Thoracic aorta (tissue), 2 donors: ENCODE data around the gene TULP1. TPM values are rescaled to one million over a fixed set of nuclear protein-coding genes. Genes with fewer than 3 reads are reported as not detected.

Experiments used
- ATAC-seq: fragments of 150-250 bp; one replicate; pipeline ENCODE4 v1.8.0; 2017; ENCODE audit warnings: low read depth; ENCODE audit not compliant: insufficient number of reproducible peaks, low FRiP score
- DNase-seq: peaks from one replicate; pipeline ENCODE4 v3.0.0-alpha.2; 2020; ENCODE audit warnings: low spot score
- H3K27ac ChIP-seq, 2 donors: fragments of 200-600 bp; sonication (generic); 1 replicate in 1 of 2; 2 replicates in 1 of 2; pipeline ENCODE4 v1.5.1; 2016; ENCODE audit warnings: mild to moderate bottlenecking in 2 of 2, moderate library complexity in 2 of 2
- H3K27me3 ChIP-seq: fragments of 200-600 bp; sonication (generic); replicated peaks from 2 replicates; pipeline ENCODE4 v1.6.0; 2016; ENCODE audit warnings: mild to moderate bottlenecking; ENCODE audit not compliant: insufficient read depth
- H3K36me3 ChIP-seq: fragments of 200-600 bp; sonication (generic); one replicate; pipeline ENCODE4 v1.5.1; 2016
- H3K4me1 ChIP-seq, 2 donors: fragments of 200-600 bp; sonication (generic); 1 replicate in 1 of 2; 2 replicates in 1 of 2; pipeline versions ENCODE4 v1.5.1 to v1.6.0; 2016; ENCODE audit warnings: low read depth in 2 of 2, mild to moderate bottlenecking in 1 of 2; ENCODE audit not compliant: control insufficient read depth in 1 of 2
- H3K4me3 ChIP-seq: fragments of 200-600 bp; sonication (generic); 2 replicates; pipeline ENCODE4 v1.5.1; 2016; ENCODE audit warnings: mild to moderate bottlenecking
- H3K9me3 ChIP-seq: fragments of 200-600 bp; sonication (generic); 2 replicates; pipeline ENCODE4 v1.5.1; 2016
- CTCF ChIP-seq: fragments of 200-600 bp; sonication (generic); IDR thresholded peaks from one replicate; pipeline ENCODE4 v1.5.1; 2019; ENCODE audit warnings: antibody characterized with exemption
- total RNA-seq, 2 donors: library from RNA; depleted of rRNA; stranded (reverse); fragments of >200 nt; gene quantifications; one replicate each; pipeline versions ENCODE4 v1.1.0 to v1.2.3, GENCODE V29; 2016

The TULP1 gene
- total RNA-seq, 2 donors from 2014 or later: not detected

GRCh38 chr6:35554811-35555210 lies 42.1 kb upstream of the TULP1 start:
- DNase-seq: no peak
- ATAC-seq: no peak
- Histone ChIP-seq H3K27ac (no peak overlapping the region), H3K4me1 (no peaks in the 10 kb centered on the region), H3K27me3 (no peaks in the 10 kb centered on the region), H3K9me3 (peaks cover 9% of the 10 kb centered on the region), H3K36me3 (no peaks in the 10 kb centered on the region), H3K4me3 (no peak overlapping the region)
- TF ChIP-seq CTCF: no peak

GRCh38 chr6:35553315-35553714 lies 40.6 kb upstream of the TULP1 start:
- Histone ChIP-seq H3K36me3 (no peaks in the 10 kb centered on the region), H3K27ac (no peak overlapping the region), H3K9me3 (peaks cover 10% of the 10 kb centered on the region), H3K27me3 (no peaks in the 10 kb centered on the region), H3K4me3 (no peak overlapping the region), H3K4me1 (no peaks in the 10 kb centered on the region)
- no peak for TF ChIP-seq CTCF
- ATAC-seq: no peak
- no peak for DNase-seq

GRCh38 chr6:35552285-35552917 lies 39.7 kb upstream of the TULP1 start:
- Histone ChIP-seq H3K4me3 (no peak overlapping the region), H3K36me3 (no peaks in the 10 kb centered on the region), H3K27ac (no peak overlapping the region), H3K9me3 (peaks cover 10% of the 10 kb centered on the region), H3K4me1 (no peaks in the 10 kb centered on the region), H3K27me3 (no peaks in the 10 kb centered on the region)
- DNase-seq (no peak), ATAC-seq (no peak)
- TF ChIP-seq CTCF: peak; percentile 42

GRCh38 chr6:35550437-35550836 lies 37.7 kb upstream of the TULP1 start:
- Histone ChIP-seq H3K36me3 (no peaks in the 10 kb centered on the region), H3K4me1 (no peaks in the 10 kb centered on the region), H3K4me3 (no peak overlapping the region), H3K27ac (no peak overlapping the region), H3K27me3 (no peaks in the 10 kb centered on the region), H3K9me3 (peaks cover 10% of the 10 kb centered on the region)
- DNase-seq (no peak), ATAC-seq (no peak)
- TF ChIP-seq CTCF: no peak

DNA sequence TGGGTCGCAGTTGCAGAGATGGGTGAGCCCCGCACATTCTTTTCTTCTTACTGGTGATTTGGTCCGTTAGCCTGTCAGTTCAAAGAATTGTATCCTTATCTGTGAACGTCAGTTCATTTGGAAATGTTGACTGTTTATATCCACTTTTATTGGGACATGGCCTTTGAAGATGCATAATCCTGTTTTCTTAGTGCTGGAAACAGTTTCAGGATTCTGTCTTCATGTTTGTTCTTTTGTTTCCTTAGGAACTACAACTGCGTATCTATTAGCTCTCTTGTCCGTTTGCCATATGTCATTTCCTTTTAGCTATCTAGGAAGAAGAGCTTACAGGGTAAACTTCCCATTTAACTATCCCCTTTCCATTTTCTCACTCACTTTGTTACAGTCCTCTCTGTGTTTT lies 35.0 kb upstream of the TULP1 start:
- H3K4me3 ChIP-seq: no peak overlapping the region
- H3K27ac ChIP-seq: no peak overlapping the region
- TF ChIP-seq CTCF: no peak
- H3K27me3 ChIP-seq: no peaks in the 10 kb centered on the region
- H3K4me1 ChIP-seq: no peaks in the 10 kb centered on the region
- peaks cover 10% of the 10 kb centered on the region for H3K9me3 ChIP-seq
- ATAC-seq: no peak
- no peaks in the 10 kb centered on the region for H3K36me3 ChIP-seq
- no peak for DNase-seq
